PFSK-1 (cell line): ENCODE data around the gene BANP.

Experiments
- FOXP2 ChIP-seq: optimal IDR thresholded peaks from 2 replicates; pipeline ENCODE3; 2011; ENCODE audit warnings: borderline replicate concordance, control low read depth, inconsistent platforms; ENCODE audit not compliant: insufficient read depth; ENCODE audit errors: extremely low read length, extremely low read depth
- POLR2AphosphoS5 ChIP-seq: IDR thresholded peaks from 2 replicates; pipeline ENCODE4 v1.6.1; 2012; ENCODE audit warnings: low read depth, mild to moderate bottlenecking, control low read depth, low read length, moderate library complexity
- REST ChIP-seq, 2 experiments: IDR thresholded peaks; 2 replicates each; pipeline versions ENCODE4 v1.6.1 to v1.8.0; 2011 to 2012; ENCODE audit warnings: low read depth in 2 of 2, low read length in 2 of 2, control low read depth in 1 of 2, inconsistent platforms in 1 of 2, mild to moderate bottlenecking in 1 of 2, moderate library complexity in 1 of 2; ENCODE audit not compliant: insufficient read depth in 1 of 2
- SIN3A ChIP-seq: IDR thresholded peaks from 2 replicates; pipeline ENCODE4 v1.6.1; 2012; ENCODE audit warnings: mild to moderate bottlenecking, low read length, moderate library complexity, borderline replicate concordance; ENCODE audit not compliant: insufficient read depth
- TAF1 ChIP-seq: IDR thresholded peaks from 2 replicates; pipeline ENCODE4 v1.6.1; 2012; ENCODE audit warnings: low read length, control low read depth, borderline replicate concordance; ENCODE audit not compliant: insufficient read depth

The BANP gene

GRCh38 chr16:87958632-87959031, 7.4 kb downstream of the BANP start:
- no peak for TF ChIP-seq FOXP2
- TF ChIP-seq REST (IDR thresholded peaks at IDR 0.05; ENCODE audit: insufficient read depth in 1 of 2, low read depth in 2 of 2, low read length in 2 of 2), result no peak
- no peak for TF ChIP-seq SIN3A
- no peak for TF ChIP-seq POLR2AphosphoS5
- no peak for TF ChIP-seq TAF1

- no peak for TF ChIP-seq SIN3A
- no peak for TF ChIP-seq FOXP2
- TF ChIP-seq REST (IDR thresholded peaks at IDR 0.05; ENCODE audit: insufficient read depth in 1 of 2, low read depth in 2 of 2, low read length in 2 of 2), result no peak
- TF ChIP-seq POLR2AphosphoS5, result no peak
- no peak for TF ChIP-seq TAF1
Measured at GRCh38 chr16:87959391-87959990, 8.3 kb downstream of the BANP start.

GRCh38 chr16:87960296-87960695, 9.1 kb downstream of the BANP start:
- TF ChIP-seq TAF1, result no peak
- no peak for TF ChIP-seq REST (IDR thresholded peaks at IDR 0.05; ENCODE audit: insufficient read depth in 1 of 2, low read depth in 2 of 2, low read length in 2 of 2)
- TF ChIP-seq POLR2AphosphoS5, result no peak
- no peak for TF ChIP-seq FOXP2
- TF ChIP-seq SIN3A, result no peak

- TF ChIP-seq FOXP2, result no peak
- TF ChIP-seq TAF1, result no peak
- TF ChIP-seq POLR2AphosphoS5, result no peak
- no peak for TF ChIP-seq SIN3A
- TF ChIP-seq REST (IDR thresholded peaks at IDR 0.05; ENCODE audit: insufficient read depth in 1 of 2, low read depth in 2 of 2, low read length in 2 of 2), result no peak
Measured at GRCh38 chr16:87960852-87961251, 9.6 kb downstream of the BANP start.
